Activated CD4-positive, alpha-beta T cell treated with anti-CD3 and anti-CD28 coated beads for 1 hour (primary cell): ENCODE results near the gene NFE2L2.
"Not testable (repeated sequence)": the region's sequence is repeated elsewhere in the genome, so short reads cannot be mapped to it uniquely, and the experiment has no call there.

Experiments
- DNase-seq: peaks from one replicate; pipeline ENCODE4 v3.0.0-alpha.2; 2020

The NFE2L2 gene

GRCh38 chr2:177188482-177189469, 75.8 kb downstream of the NFE2L2 start:
- no peak for DNase-seq

DNA sequence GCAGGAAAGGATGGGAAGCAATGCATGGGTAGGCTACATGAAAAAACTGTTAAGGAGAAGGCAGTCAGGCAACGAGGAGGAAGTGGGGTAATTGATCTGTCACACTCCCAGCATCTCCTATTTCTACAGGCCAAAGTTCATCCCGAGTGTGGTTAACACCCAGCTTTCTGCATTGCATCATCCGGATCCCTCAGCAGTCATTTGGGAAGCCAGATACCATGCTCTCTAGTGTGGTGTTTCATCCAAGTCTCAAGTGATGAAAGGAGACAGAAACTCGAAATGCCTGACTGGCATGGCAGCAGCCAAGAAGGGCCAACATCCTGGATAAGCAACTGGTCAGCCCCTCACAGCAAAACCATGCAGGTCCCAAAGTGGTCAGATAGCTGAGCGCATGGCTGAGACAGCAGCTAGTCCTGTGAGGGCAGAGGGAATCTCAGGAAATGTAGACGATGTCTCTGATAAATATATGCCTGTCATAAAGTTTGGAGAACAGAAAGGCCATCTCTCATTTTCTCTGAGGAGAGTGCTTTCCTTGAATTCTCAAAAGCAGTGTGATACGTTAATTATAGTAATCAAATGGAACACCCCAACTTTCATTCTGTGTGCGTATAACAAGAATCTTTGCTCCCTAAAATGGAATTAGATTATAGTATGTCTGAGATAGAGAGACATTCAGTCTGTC, 76.8 kb downstream of the NFE2L2 start:
- no peak for DNase-seq

DNA sequence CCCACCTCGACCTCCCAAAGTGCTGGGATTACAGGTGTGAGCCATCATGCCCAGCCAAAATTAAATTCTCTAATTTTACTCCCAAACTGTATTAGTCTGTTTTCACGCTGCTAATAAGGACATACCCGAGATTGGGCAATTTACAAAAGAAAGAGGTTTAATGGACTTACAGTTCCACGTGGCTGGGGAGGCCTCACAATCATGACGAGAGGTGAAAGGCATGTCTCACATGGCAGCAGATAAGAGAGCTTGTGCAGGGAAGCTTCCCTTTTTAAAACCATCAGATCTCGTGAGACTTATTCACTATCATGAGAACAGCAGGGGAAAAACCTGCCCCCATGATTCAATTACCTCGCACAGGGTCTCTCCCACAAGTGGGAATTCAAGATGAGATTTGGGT, 78.5 kb downstream of the NFE2L2 start:
- not testable (repeated sequence) for DNase-seq

DNA sequence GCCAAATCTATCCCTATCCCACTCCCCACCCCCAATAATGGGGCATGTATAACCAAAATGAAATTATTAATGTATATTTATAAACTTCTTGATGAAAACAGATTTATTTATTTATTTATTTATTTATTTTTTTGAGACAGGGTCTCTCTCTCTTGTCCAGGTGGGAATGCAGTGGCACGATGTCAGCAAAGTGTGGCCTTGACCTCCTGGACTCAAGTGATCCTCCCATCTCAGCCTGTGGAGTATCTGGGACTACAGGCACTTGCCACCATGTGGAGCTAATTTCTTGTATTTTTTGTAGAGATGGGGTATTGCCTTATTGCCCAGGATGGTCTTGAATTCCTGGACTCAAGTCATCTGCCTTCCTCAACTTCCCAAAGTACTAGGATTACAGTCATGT, 79.9 kb downstream of the NFE2L2 start:
- no peak for DNase-seq

DNA sequence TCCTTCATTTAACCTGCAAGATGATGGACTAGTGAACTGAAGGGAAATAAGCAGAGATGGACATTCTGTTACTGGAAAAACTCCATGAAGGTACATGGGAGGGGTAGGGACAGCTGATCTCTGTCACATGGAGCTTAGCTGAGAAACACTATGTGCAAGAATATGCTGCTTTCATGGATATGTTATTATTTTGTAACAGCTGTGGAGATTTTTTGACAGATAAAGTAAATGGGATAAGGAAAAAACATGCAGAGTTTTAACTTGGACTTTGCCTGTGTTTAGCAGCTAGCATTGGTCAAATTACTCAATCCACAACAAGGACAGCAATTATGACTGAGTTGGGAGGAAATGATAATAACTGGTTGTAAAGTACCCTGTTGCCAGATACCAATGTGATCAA, 80.7 kb downstream of the NFE2L2 start:
- DNase-seq, result no peak
